DMS153 treated with DMSO at 0.1 percent for 48 hours (cell line): ENCODE data around the gene RARS2.
"Not testable (repeated sequence)": the region's sequence is repeated elsewhere in the genome, so short reads cannot be mapped to it uniquely, and the experiment has no call there.

ENCODE experiments used
- DNase-seq: peaks from one replicate; lab custom pipeline; 2025; ENCODE audit not compliant: unreplicated experiment; lab: John Stamatoyannopoulos, UW

Gene RARS2

DNA sequence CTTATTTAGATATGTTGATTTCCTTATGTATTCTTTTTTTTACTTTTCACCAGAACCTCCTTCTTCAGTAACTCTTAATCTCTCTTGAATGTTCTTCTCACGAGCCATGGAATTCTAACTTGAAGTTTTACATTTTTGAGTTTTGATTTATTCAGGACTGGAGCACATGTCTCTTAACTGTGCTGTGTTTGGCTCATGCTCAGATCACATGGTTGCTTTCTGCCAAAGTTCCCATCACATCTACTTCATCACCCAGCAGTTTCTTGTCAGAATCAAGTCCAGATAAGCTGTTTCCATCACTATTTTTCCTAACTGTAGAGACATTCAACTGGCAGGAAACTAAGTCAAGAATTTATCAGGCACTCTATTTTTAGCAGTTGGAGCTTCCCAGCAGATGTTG lies 85.3 kb downstream of the RARS2 start:
- no peak for DNase-seq

DNA sequence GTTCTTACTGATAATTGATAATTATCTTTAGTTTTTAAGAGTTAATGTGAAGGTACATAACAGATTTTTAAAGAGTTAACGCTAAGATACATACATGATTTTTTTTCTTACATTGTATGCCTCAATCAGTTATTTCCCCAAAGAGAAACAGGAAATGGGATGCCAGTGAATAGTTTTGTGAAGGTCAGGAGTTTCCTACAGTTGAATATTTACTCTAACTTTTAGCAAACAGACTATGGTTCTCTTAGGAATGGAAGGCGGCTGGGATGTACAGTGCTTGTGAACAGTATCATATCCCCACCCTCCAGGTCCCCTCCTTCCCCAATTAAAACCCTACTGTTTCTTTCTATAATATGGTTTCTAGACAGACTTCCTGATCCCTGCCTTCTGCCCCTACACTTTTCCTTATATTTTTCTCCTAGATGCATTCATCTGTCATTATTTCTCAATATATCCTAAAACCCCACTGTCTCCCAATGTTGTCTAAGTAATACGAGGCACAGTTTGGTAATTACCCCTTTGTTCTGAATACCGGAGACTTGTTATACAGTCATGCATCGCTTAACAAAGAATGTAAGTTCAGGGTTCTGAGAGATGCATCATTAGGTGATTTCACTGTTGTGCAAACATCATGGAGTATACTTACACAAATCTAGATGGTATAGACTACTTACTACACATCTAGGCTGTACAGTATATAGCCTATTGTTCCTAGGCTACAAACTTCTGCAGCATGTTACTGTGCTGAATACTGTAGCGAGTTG lies 87.8 kb downstream of the RARS2 start:
- no peak for DNase-seq

DNA sequence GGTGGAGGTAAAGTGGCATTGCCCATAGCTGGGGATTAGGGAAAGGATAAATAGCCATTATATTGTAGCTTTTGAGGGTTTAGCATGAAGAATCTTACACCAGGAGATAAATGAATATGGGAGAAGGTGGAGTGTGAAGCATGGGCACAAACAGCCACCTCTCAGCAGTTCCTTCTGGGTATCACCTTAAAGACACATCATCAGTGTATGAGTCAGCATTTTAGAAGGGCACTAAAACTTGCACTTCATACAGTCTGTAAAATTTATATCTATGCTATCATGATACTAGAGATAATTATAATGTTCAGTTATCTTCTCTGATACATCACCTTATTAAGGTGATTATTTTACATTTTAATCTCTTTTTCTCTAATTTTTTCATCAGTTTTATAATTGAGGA lies 91.7 kb downstream of the RARS2 start:
- DNase-seq = no peak

DNA sequence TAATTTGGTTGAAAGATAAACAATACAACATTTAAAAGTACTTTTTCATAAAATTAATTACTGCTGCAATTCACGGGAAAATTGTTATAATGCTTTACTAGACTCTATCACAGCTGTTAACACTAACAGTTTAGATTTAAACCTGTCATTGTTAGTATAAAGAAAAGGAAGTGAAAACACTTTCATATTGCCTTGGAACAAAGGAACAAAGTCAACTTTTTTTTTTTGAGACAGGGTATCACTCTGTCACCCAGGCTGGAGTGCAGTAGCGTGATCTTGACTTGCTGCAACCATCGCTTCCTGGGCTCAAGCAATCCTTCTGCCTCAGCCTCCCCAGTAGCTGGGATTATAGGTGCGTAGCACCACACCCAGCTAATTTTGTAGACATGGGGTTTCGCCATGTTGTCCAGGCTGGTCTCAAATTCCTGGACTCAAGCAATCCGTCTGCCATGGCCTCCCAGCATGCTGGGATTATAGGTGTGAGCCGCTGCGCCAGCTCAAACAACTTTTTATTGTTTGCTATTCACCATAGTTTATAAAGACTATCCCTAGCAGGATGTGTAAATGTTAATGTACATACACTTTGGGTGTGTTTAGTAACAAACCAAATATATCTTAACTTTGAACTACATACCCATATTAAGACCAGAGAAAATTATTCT lies 94.9 kb downstream of the RARS2 start:
- no peak for DNase-seq

DNA sequence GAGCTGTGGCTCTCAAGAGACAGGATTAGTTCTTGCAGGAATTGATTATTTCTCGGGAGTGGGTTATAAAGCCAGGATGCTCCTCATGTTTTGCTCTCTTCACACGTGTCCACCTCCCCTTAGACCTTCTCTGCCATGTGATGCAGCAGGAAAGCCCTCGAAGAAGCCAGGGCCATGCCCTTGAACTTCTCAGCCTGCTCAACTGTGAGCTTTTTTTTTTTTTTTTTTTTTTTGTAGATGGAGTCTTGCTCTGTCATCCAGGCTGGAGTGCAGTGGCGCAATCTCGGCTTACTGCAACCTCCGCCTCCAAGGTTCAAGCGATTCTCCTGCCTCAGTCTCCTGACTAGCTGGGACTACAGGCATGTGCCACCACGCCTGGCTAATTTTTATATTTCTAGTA lies 100.5 kb downstream of the RARS2 start:
- not testable (repeated sequence) for DNase-seq

DNA sequence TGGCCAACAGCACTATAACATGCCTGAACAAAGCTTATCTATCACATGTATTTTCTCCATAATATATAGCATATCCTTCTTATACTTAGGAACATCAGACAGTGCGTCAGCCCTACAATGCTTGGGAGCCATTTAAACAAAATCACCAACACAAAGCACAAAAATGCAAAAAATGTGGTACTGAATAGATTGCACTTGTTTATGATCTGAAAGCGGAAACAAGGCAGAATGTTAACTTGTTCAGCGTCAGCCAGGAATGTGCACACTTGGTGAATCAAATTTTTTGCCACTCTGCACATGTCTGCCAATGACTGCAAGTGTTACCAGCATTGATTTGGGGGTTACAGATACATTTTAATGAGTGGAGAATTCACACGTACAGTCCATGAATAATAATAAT lies 102.2 kb downstream of the RARS2 start:
- no peak for DNase-seq

DNA sequence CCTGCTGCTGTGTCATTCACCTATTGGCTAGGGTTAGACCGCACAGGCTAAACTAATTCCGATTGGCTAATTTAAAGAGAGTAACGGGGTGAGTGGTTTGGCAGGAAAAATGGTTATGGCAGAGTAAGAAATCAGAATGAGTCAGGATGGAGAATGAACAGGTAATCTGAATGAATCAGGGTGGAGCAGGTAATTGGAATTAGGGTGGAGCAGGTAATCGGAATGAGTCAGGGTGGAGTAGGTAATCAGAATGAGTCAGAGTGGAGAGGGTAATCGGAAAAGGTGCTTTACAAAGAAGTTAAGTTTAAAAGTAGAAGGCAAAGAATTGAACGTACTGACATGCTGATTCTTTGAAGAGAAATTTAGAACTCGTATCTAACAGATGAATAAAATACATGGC lies 105.3 kb downstream of the RARS2 start:
- DNase-seq = no peak

DNA sequence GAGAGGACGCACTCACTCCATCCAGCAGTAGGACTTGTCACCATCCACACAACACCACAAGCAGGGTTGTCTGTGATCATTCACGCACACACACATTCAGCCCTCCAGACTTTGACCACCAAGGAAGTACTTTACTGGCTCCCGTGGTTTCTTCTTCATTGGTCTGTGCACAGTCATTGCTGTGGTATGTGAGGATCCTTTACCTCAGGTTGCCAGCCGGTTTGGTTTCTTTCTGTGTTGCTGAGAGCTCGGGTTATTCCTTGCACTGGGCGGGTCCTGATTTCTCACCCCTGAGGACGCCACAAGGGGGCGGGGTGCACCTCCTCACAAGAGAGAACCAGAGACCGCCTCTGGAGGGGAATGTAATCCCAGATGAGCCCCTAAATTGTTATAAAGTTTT lies 105.9 kb downstream of the RARS2 start:
- DNase-seq = no peak

DNA sequence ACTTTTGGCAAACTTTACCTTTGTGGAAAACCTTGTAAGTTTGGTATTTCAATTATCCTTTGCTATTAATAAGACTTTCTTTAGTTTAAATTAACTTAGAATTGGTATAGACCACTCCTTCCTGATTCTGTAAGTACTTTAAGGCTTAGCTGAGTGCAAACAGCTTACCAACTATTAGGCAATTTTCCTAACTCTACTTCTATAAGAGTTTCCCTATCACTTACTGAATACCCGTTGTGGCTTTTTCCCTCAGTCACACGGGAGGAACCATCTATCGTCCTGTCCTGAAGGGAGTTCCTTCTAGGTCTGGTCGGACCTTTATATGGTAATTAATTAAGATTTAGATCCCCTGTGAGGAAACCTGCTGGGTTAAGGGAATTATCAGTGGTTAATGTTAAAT lies 107.4 kb downstream of the RARS2 start:
- DNase-seq = no peak

DNA sequence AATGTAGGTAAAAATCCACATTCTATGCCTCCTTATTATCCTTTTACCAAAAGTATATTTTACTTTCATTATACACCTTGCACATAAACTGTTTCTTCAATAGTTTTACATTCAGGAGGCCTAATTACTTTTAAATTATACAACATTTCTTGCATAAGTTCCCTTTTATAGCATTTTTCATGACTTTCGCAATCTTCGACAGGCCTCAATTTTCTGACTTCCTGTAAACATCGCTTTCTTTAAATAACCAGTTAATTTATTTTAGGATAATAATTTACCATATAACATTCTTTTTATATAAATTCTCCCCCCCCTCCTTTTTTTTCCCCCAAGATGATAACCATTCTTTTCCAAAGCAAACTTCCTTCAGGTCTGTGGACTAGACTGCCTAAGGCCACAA lies 107.9 kb downstream of the RARS2 start:
- DNase-seq = no peak

DNA sequence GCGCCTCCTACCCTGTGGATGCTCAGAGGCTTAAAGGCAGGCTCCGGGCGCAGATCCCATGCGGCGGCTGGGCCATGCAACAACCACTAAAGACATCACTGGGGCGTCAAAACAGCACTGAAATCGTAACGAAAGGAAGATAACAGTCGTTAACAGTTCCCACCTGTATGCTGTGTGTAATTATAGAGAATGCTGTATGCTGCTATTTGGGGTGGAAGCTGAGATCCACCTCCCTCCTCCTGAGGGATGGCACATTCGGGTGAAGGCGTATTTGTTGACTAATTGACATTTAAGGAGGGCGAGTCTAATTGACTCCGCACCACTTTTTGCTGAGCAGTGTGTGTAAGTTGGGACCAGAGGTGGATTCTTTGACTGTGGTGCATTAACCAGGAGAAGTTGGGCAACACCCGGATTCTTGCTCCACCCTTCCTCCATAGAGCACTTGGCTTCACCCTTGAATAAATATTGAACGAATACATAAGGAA lies 116.3 kb downstream of the RARS2 start:
- DNase-seq = no peak

DNA sequence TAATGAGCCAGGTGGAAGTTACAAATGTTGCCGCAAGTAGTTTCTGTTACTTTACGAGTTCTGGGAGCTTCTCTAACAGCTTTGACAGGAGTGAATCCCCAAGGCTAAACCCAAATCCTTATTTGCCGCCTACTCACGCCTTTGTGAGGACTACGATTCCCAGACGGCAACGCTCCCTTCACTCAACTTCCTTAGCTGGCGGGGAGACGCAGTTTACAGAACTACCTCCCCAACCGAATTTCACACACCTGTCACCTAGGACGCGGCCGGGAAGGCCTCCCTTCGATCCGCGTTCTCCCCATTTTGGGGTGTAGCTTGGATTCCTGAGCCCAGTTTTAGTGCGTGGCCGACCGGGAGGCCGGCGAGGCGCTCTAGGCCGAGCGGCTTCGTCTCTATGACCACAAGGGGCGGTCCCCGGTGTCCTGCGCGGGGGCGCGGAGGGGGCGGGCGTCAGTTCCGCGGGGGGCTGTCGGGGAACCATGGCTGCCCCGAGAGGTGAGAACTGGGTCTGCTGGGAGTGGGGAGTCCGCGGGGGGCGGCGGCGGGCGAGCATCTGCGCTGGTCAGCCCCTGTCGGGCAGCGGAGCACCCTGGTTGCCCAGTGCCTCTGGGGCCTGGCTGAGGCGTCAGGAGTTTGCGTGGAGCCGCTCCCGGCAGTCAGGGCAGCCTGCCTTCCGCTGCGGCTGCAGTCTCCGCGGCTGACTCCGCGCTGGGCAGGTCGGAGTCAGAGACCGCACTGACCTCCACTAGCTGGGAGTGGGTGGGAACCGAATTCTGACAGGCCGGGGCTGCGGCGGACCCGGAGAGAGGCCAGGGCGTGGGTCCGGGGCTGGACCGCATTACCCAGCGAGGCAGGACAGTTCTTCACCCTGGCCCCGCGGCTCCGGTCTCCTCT lies 117.0 kb downstream of the RARS2 start, which contains the start of gene SLC35A1:
Gene SLC35A1 (plus strand): TSS at position 450 of the 894 bp plus-strand sequence. CDS start 30 bp downstream, at position 480.
- DNase-seq = peak; percentile 97

DNA sequence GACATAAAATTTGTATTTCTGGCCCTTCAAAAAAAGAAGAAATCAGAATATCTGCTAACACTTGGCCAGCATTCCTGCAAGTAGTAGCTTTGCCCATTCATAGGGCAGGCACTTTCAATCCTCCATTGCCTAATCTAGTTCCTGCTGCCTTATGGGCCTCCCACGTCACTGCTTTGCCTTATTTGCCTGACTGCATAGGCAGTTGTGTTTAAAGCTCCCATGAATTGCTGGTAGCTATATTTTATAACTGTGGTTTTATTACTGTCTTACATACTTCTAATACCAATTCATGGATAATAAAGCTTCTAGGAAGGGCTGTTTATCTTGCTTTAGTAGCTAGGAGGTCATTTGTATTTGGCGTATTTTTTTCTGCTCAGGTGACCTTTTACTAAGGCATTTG lies 124.7 kb downstream of the RARS2 start:
- no peak for DNase-seq
